Measurements from ENCODE around the gene PARP9.

Gene PARP9

DNA sequence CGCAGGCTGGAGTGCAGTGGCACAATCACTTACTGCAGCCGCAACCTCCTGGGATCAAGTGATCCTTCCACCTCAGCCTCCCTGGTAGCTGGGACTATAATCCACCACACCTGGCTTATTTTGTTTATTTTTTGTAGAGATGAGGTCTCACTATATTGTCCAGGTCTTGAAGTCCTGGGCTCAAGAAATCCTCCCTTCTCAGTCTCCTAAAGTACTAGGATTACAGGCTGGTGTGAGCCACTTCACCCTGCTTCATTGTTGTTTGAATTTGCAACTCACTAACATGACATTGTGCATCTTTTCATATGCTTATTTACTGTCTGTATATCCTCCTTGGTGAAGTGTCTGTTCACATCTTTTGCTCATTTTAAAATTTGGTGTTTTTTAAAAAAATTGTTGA lies 23.5 kb upstream of the PARP9 start:
- Histone ChIP-seq H4K20me1 (ENCODE audit: insufficient read depth, low read length, poor library complexity, severe bottlenecking) (no peaks in the 10 kb centered on the region), H3F3A (ENCODE audit: low read depth) (no peaks in the 10 kb centered on the region), H3K4me3 (ENCODE audit: low read length, poor library complexity, severe bottlenecking) (no peak overlapping the region), H3K36me3 (ENCODE audit: insufficient read depth, low read length) (no peaks in the 10 kb centered on the region), H3K27me3 (ENCODE audit: insufficient read depth, low read length, poor library complexity, severe bottlenecking) (no peaks in the 10 kb centered on the region), H3K9me3 (ENCODE audit: insufficient read depth, low read depth, low read length) (peaks cover 3% of the 10 kb centered on the region), H3K9me2 (replicated peaks; ENCODE audit: low read depth, low read length) (no peaks in the 10 kb centered on the region), H3K4me2 (ENCODE audit: low read depth, low read length, poor library complexity, severe bottlenecking) (no peak overlapping the region), H3K9ac (ENCODE audit: low read depth, low read length, poor library complexity, severe bottlenecking) (no peak overlapping the region), H3K79me2 (ENCODE audit: insufficient read depth, low read length) (no peaks in the 10 kb centered on the region), H2AFZ (ENCODE audit: low read length) (no peak overlapping the region), H3K4me1 (ENCODE audit: insufficient read depth, low read length, poor library complexity, severe bottlenecking) (no peaks in the 10 kb centered on the region)
- no peak for TF ChIP-seq EZH2phosphoT487 (IDR thresholded peaks at IDR 0.05; ENCODE audit: borderline replicate concordance)
- TF ChIP-seq, protein P1, sequence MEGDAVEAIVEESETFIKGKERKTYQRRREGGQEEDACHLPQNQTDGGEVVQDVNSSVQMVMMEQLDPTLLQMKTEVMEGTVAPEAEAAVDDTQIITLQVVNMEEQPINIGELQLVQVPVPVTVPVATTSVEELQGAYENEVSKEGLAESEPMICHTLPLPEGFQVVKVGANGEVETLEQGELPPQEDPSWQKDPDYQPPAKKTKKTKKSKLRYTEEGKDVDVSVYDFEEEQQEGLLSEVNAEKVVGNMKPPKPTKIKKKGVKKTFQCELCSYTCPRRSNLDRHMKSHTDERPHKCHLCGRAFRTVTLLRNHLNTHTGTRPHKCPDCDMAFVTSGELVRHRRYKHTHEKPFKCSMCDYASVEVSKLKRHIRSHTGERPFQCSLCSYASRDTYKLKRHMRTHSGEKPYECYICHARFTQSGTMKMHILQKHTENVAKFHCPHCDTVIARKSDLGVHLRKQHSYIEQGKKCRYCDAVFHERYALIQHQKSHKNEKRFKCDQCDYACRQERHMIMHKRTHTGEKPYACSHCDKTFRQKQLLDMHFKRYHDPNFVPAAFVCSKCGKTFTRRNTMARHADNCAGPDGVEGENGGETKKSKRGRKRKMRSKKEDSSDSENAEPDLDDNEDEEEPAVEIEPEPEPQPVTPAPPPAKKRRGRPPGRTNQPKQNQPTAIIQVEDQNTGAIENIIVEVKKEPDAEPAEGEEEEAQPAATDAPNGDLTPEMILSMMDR (conservative IDR thresholded peaks at IDR 0.05; ENCODE audit: low read length) = no peak

DNA sequence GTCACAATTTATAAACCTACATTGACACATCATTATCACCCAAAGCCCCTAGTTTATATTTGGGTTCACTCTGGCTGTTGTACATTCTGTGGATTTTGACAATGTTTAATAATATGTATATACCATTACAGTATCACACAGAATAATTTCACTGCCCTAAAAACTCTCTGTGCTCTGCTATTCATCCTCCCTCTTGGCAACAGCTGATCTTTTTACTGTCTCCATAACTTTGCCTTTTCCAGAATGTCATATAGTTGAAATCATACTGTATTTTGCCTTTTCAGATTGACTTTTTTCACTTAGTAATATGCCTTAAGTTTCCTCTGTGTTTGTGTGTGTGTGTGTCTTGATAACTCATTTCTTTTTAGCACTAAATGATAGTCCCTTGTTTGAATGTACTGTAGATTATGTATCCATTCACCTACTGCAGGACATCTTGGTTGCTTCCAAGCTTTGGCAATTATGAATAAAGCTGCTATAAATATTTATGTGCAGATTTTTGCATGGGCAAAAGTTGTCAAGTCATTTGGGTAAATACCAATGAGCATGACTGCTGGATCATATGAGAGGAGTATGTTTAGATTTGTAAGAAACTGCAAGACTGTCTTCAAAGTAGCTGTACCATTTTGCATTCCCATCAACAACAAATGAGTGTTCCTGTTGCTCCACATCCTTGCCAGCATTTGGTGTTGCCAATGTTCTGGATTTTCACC lies 22.8 kb upstream of the PARP9 start:
- no peaks in the 10 kb centered on the region for H4K20me1 ChIP-seq (ENCODE audit: insufficient read depth, low read length, poor library complexity, severe bottlenecking)
- H3K36me3 ChIP-seq (ENCODE audit: insufficient read depth, low read length) = no peaks in the 10 kb centered on the region
- H3K9ac ChIP-seq (ENCODE audit: low read depth, low read length, poor library complexity, severe bottlenecking) = no peak overlapping the region
- H3K4me3 ChIP-seq (ENCODE audit: low read length, poor library complexity, severe bottlenecking) = no peak overlapping the region
- peaks cover 10% of the 10 kb centered on the region for H3K9me3 ChIP-seq (ENCODE audit: insufficient read depth, low read depth, low read length)
- H3F3A ChIP-seq (ENCODE audit: low read depth) = no peaks in the 10 kb centered on the region
- H3K79me2 ChIP-seq (ENCODE audit: insufficient read depth, low read length) = no peaks in the 10 kb centered on the region
- H3K27me3 ChIP-seq (ENCODE audit: insufficient read depth, low read length, poor library complexity, severe bottlenecking) = no peaks in the 10 kb centered on the region
- no peak overlapping the region for H2AFZ ChIP-seq (ENCODE audit: low read length)
- TF ChIP-seq, protein P1 (conservative IDR thresholded peaks at IDR 0.05; ENCODE audit: low read length) = no peak
- no peak for TF ChIP-seq EZH2phosphoT487 (IDR thresholded peaks at IDR 0.05; ENCODE audit: borderline replicate concordance)
- H3K4me1 ChIP-seq (ENCODE audit: insufficient read depth, low read length, poor library complexity, severe bottlenecking) = no peaks in the 10 kb centered on the region
- H3K4me2 ChIP-seq (ENCODE audit: low read depth, low read length, poor library complexity, severe bottlenecking) = no peak overlapping the region
- no peaks in the 10 kb centered on the region for H3K9me2 ChIP-seq (replicated peaks; ENCODE audit: low read depth, low read length)

DNA sequence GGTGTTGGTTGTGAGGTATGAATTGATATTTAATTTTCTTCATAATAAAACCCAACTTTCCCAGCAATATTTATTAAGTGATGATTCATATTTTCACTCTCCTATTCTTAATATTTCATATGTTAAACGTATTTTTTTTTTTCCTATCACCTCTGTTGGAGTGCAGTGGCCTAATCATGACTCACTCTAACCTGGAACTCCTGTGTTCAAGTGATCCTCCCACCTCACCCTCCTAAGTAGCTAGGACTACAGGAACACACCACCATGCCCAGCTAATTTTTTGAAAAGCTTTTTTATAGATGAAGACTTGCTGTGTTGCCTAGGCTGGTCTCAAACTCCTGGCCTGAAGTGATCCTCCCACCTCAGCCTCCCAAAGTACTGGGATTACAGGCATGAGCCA lies 22.0 kb upstream of the PARP9 start:
- peaks cover 15% of the 10 kb centered on the region for H3K9me3 ChIP-seq (ENCODE audit: insufficient read depth, low read depth, low read length)
- no peak overlapping the region for H3K9ac ChIP-seq (ENCODE audit: low read depth, low read length, poor library complexity, severe bottlenecking)
- H3K4me3 ChIP-seq (ENCODE audit: low read length, poor library complexity, severe bottlenecking) = no peak overlapping the region
- no peak for TF ChIP-seq EZH2phosphoT487 (IDR thresholded peaks at IDR 0.05; ENCODE audit: borderline replicate concordance)
- TF ChIP-seq, protein P1 (conservative IDR thresholded peaks at IDR 0.05; ENCODE audit: low read length) = no peak
- H2AFZ ChIP-seq (ENCODE audit: low read length) = no peak overlapping the region
- no peaks in the 10 kb centered on the region for H4K20me1 ChIP-seq (ENCODE audit: insufficient read depth, low read length, poor library complexity, severe bottlenecking)
- no peaks in the 10 kb centered on the region for H3F3A ChIP-seq (ENCODE audit: low read depth)
- H3K27me3 ChIP-seq (ENCODE audit: insufficient read depth, low read length, poor library complexity, severe bottlenecking) = no peaks in the 10 kb centered on the region
- no peaks in the 10 kb centered on the region for H3K4me1 ChIP-seq (ENCODE audit: insufficient read depth, low read length, poor library complexity, severe bottlenecking)
- no peak overlapping the region for H3K4me2 ChIP-seq (ENCODE audit: low read depth, low read length, poor library complexity, severe bottlenecking)
- no peaks in the 10 kb centered on the region for H3K36me3 ChIP-seq (ENCODE audit: insufficient read depth, low read length)
- H3K79me2 ChIP-seq (ENCODE audit: insufficient read depth, low read length) = no peaks in the 10 kb centered on the region
- H3K9me2 ChIP-seq (replicated peaks; ENCODE audit: low read depth, low read length) = no peaks in the 10 kb centered on the region

Data from Loucy (cell line).